GM21619 (cell line): Measurements from ENCODE around the gene NLRP1.
A peak's percentile ranks its signal among the peaks of the same experiment; 100 is the strongest.
"Not testable (repeated sequence)": the region's sequence is repeated elsewhere in the genome, so short reads cannot be mapped to it uniquely, and the experiment has no call there.

ENCODE experiments used
- ATAC-seq: cut with Tn5 transposase; IDR thresholded peaks from one replicate; pipeline ENCODE4 v1.9.1; 2021; ENCODE audit not compliant: unreplicated experiment

NLRP1 gene

GRCh38 chr17:5588584-5588983 is 4.3 kb upstream of the NLRP1 start:
- ATAC-seq: no peak

GRCh38 chr17:5587438-5588032 is 3.2 kb upstream of the NLRP1 start:
- no peak for ATAC-seq

GRCh38 chr17:5585836-5586521 is 1.7 kb upstream of the NLRP1 start:
- ATAC-seq: no peak

GRCh38 chr17:5585287-5585794 is 1.0 kb upstream of the NLRP1 start:
- ATAC-seq: no peak

- ATAC-seq: peak; percentile 3
These were observed 605 bp downstream of the NLRP1 start for GRCh38 chr17:5583426-5584382.

GRCh38 chr17:5582209-5583185 is 1.8 kb downstream of the NLRP1 start:
- no peak for ATAC-seq

- ATAC-seq: no peak
These were observed 2.7 kb downstream of the NLRP1 start for GRCh38 chr17:5581655-5582054.

- ATAC-seq: no peak
These were observed 3.3 kb downstream of the NLRP1 start for GRCh38 chr17:5580969-5581368.

- ATAC-seq: no peak
These were observed 3.9 kb downstream of the NLRP1 start for GRCh38 chr17:5580367-5580766.

- not testable (repeated sequence) for ATAC-seq
These were observed 5.5 kb downstream of the NLRP1 start for GRCh38 chr17:5578768-5579167.

GRCh38 chr17:5573017-5573416 is 11.3 kb downstream of the NLRP1 start:
- ATAC-seq: not testable (repeated sequence)

- no peak for ATAC-seq
These were observed 13.0 kb downstream of the NLRP1 start for GRCh38 chr17:5571281-5571680.

- ATAC-seq: no peak
These were observed 18.5 kb downstream of the NLRP1 start for GRCh38 chr17:5565808-5566207.

GRCh38 chr17:5563456-5563855 is 20.9 kb downstream of the NLRP1 start:
- ATAC-seq: no peak

- ATAC-seq: no peak
These were observed 21.5 kb downstream of the NLRP1 start for GRCh38 chr17:5562661-5563360.

GRCh38 chr17:5561736-5562571 is 22.4 kb downstream of the NLRP1 start:
- no peak for ATAC-seq

- no peak for ATAC-seq
These were observed 23.8 kb downstream of the NLRP1 start for GRCh38 chr17:5560361-5560988.
